ENCODE data around the gene SHROOM1.

DNA sequence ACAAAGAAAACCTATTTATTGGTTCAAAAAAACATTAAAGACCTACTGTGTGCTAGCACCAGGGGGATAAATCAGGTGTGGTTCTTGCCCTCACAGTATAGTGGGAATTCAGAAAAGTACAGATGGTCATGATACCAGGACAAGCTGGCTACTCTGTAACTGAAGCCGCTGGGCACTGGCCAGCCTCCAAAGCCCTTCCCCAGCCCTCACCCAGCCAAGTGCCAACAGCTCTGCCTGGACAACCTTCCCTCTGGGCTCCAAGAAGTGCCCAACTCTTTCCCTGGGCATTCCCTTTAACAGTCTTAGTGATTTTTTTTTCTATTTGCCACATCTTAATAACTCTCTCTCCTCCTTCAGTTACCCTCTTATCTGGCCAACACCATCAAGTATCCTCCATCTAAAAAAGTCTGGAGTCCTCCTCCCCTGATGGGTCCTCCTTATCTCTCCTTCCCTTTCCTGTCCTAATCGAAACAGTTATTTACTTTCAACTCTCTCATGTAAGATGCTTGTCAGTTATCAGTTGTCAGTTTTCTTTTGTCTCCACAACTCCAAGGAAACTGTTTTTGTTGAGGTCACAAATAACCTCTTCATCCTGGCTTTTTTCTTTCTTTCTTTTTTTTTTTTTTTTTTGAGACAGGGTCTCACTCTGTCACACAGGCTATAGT, 40.1 kb downstream of the SHROOM1 start:
- TF ChIP-seq, protein P1, sequence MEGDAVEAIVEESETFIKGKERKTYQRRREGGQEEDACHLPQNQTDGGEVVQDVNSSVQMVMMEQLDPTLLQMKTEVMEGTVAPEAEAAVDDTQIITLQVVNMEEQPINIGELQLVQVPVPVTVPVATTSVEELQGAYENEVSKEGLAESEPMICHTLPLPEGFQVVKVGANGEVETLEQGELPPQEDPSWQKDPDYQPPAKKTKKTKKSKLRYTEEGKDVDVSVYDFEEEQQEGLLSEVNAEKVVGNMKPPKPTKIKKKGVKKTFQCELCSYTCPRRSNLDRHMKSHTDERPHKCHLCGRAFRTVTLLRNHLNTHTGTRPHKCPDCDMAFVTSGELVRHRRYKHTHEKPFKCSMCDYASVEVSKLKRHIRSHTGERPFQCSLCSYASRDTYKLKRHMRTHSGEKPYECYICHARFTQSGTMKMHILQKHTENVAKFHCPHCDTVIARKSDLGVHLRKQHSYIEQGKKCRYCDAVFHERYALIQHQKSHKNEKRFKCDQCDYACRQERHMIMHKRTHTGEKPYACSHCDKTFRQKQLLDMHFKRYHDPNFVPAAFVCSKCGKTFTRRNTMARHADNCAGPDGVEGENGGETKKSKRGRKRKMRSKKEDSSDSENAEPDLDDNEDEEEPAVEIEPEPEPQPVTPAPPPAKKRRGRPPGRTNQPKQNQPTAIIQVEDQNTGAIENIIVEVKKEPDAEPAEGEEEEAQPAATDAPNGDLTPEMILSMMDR (IDR thresholded peaks at IDR 0.05) = no peak
- no peak for TF ChIP-seq POLR2A (IDR thresholded peaks at IDR 0.05)
- TF ChIP-seq POLR2AphosphoS5 (IDR thresholded peaks at IDR 0.05) = no peak
- TF ChIP-seq EP300 (IDR thresholded peaks at IDR 0.05) = no peak

All from stomach (tissue), 4 donors.